BJ (cell line): Measurements from ENCODE around the gene TMEM237. TPM values are rescaled to one million over a fixed set of nuclear protein-coding genes. Genes with fewer than 3 reads are reported as not detected.

Experiments used
- CTCF ChIA-PET: fragments of 350-600 bp; formaldehyde crosslinking; extraction: SDS; loops from one replicate; lab custom pipeline; 2021; ENCODE audit warnings: antibody characterized with exemption, inconsistent platforms; lab: Yijun Ruan, JAX
- POLR2A ChIA-PET: fragments of 300-600 bp; sonication (Branson Sonifier 250); formaldehyde crosslinking; extraction: SDS; loops from one replicate; lab custom pipeline; 2021; ENCODE audit warnings: antibody characterized with exemption; lab: Charles Lee
- DNase-seq: peaks from one replicate; pipeline ENCODE4 v3.0.0-alpha.2; 2011; ENCODE audit warnings: low read depth
- H3K27me3 ChIP-seq: 2 replicates; pipeline ENCODE4 v1.6.0; 2011; ENCODE audit warnings: low read length; ENCODE audit not compliant: control insufficient read depth, insufficient read depth
- H3K36me3 ChIP-seq: 2 replicates; pipeline ENCODE4 v1.5.1; 2011; ENCODE audit warnings: low read length; ENCODE audit not compliant: control insufficient read depth, insufficient read depth
- H3K4me3 ChIP-seq: 2 replicates; pipeline ENCODE4 v1.5.1; 2011; ENCODE audit warnings: low read depth, mild to moderate bottlenecking, control low read depth, low read length
- CTCF ChIP-seq: IDR thresholded peaks from 2 replicates; pipeline ENCODE4 v1.5.1; 2011; ENCODE audit warnings: low read depth, mild to moderate bottlenecking, control low read depth, inconsistent platforms, low read length, moderate library complexity; ENCODE audit not compliant: insufficient read depth
- polyA plus RNA-seq: library from polyadenylated mRNA; depleted of rRNA; stranded (reverse); fragments of >200 nt; gene quantifications from 2 replicates; pipeline ENCODE4 v1.2.3, GENCODE V29; 2011

The TMEM237 gene
- polyA plus RNA-seq, 1 experiment: 48.6 TPM

- no peak for DNase-seq
- H3K27me3 ChIP-seq: no peaks in the 10 kb centered on the region
- CTCF ChIA-PET: interaction anchor here (1.3 to 1.8 kb wide), 2 partner anchors 153 to 167 kb away, joined by 3 read pairs; no protein-coding TSS in a partner anchor
- H3K36me3 ChIP-seq: no peaks in the 10 kb centered on the region
- H3K4me3 ChIP-seq: peak overlapping the region; percentile 10
- POLR2A ChIA-PET: interaction anchor here (0.6 kb wide), 1 partner anchor 38 kb away, joined by 4 read pairs; no protein-coding TSS in a partner anchor
- TF ChIP-seq CTCF: peak; percentile 61
Measured at GRCh38 chr2:201618744-201619662, 24.3 kb downstream of the TMEM237 start.

- no peak for DNase-seq
- CTCF ChIA-PET: no interaction called here
Measured at GRCh38 chr2:201608021-201608420, 35.3 kb downstream of the TMEM237 start.

GRCh38 chr2:201607568-201607967 is 35.7 kb downstream of the TMEM237 start:
- Histone ChIP-seq H3K4me3 (no peak overlapping the region), H3K27me3 (no peaks in the 10 kb centered on the region), H3K36me3 (no peaks in the 10 kb centered on the region)
- POLR2A ChIA-PET: no interaction called here
- DNase-seq: no peak
- CTCF ChIA-PET: no interaction called here
- no peak for TF ChIP-seq CTCF

More at GRCh38 chr2:201608021-201608420, 35.3 kb downstream of the TMEM237 start:
- POLR2A ChIA-PET: no interaction called here
- no peaks in the 10 kb centered on the region for H3K36me3 ChIP-seq
- TF ChIP-seq CTCF: no peak
- no peaks in the 10 kb centered on the region for H3K27me3 ChIP-seq
- H3K4me3 ChIP-seq: no peak overlapping the region

- no peak overlapping the region for H3K4me3 ChIP-seq
- POLR2A ChIA-PET: no interaction called here
- DNase-seq: no peak
- CTCF ChIA-PET: no interaction called here
- H3K36me3 ChIP-seq: no peaks in the 10 kb centered on the region
- no peak for TF ChIP-seq CTCF
- H3K27me3 ChIP-seq: no peaks in the 10 kb centered on the region
Measured at GRCh38 chr2:201600906-201601305, 42.4 kb downstream of the TMEM237 start.

GRCh38 chr2:201597397-201597796 is 45.9 kb downstream of the TMEM237 start:
- no peak overlapping the region for H3K4me3 ChIP-seq
- ChIA-PET POLR2A (no interaction called here), CTCF (interaction anchor here (1.2 kb wide), 1 partner anchor 18 kb away, joined by 3 read pairs; no protein-coding TSS in a partner anchor)
- TF ChIP-seq CTCF: no peak
- no peak for DNase-seq
- no peaks in the 10 kb centered on the region for H3K27me3 ChIP-seq
- no peaks in the 10 kb centered on the region for H3K36me3 ChIP-seq
